A673 (cell line): Measurements from ENCODE around the gene CHEK2. TPM values are rescaled to one million over a fixed set of nuclear protein-coding genes. Genes with fewer than 3 reads are reported as not detected.
"Not testable (repeated sequence)": the region's sequence is repeated elsewhere in the genome, so short reads cannot be mapped to it uniquely, and the experiment has no call there.

Experiments
- BruUV-seq: library from RNA; stranded (reverse); fragments of 400-500 nt; replicated peaks from 2 replicates; lab custom pipeline; 2021; lab: Mats Ljungman, UMichigan
- CTCF ChIA-PET: fragments of 300-600 bp; sonication (Branson Sonifier 250); formaldehyde crosslinking; loops from one replicate; lab custom pipeline; 2022; ENCODE audit warnings: antibody characterized with exemption; lab: Charles Lee
- POLR2A ChIA-PET: fragments of 300-600 bp; sonication (Branson Sonifier 250); formaldehyde crosslinking; loops from one replicate; lab custom pipeline; 2022; ENCODE audit warnings: antibody characterized with exemption; ENCODE audit not compliant: low non-redundant PET; lab: Charles Lee
- DNase-seq: peaks from one replicate; pipeline ENCODE4 v3.0.0-alpha.2; 2015; ENCODE audit warnings: low spot score
- H3K27ac ChIP-seq: fragments of 200-600 bp; sonication (generic); 2 replicates; pipeline ENCODE4 v1.5.1; 2016; ENCODE audit warnings: mixed run types, low read depth, mild to moderate bottlenecking, mixed read lengths, antibody characterized with exemption, low read length; ENCODE audit not compliant: poor library complexity, severe bottlenecking
- H3K27me3 ChIP-seq: fragments of 200-600 bp; sonication (generic); replicated peaks from 2 replicates; pipeline ENCODE4 v1.6.1; 2017; ENCODE audit warnings: mixed run types, low read depth, mild to moderate bottlenecking, mixed read lengths, antibody characterized with exemption, low read length; ENCODE audit not compliant: insufficient read depth, poor library complexity
- H3K36me3 ChIP-seq: fragments of 200-600 bp; sonication (generic); 2 replicates; pipeline ENCODE4 v1.6.1; 2016; ENCODE audit warnings: mixed run types, mild to moderate bottlenecking, mixed read lengths, antibody characterized with exemption, low read length; ENCODE audit not compliant: insufficient read depth, poor library complexity, severe bottlenecking
- H3K4me1 ChIP-seq: fragments of 200-600 bp; sonication (generic); 2 replicates; pipeline ENCODE4 v1.6.1; 2017; ENCODE audit warnings: mixed run types, mild to moderate bottlenecking, mixed read lengths, antibody characterized with exemption, low read length; ENCODE audit not compliant: insufficient read depth, poor library complexity, severe bottlenecking
- H3K4me3 ChIP-seq: fragments of 200-600 bp; sonication (generic); 2 replicates; pipeline ENCODE4 v1.5.1; 2016; ENCODE audit warnings: low read depth, mixed run types, mild to moderate bottlenecking, mixed read lengths, low read length; ENCODE audit not compliant: poor library complexity, severe bottlenecking
- H3K9me3 ChIP-seq: fragments of 200-600 bp; sonication (generic); 2 replicates; pipeline ENCODE4 v1.6.1; 2016; ENCODE audit warnings: mixed run types, low read depth, mild to moderate bottlenecking, mixed read lengths, antibody characterized with exemption, low read length; ENCODE audit not compliant: poor library complexity, severe bottlenecking
- CTCF ChIP-seq: fragments of 300-800, 200-600 bp; sonication (generic); conservative IDR thresholded peaks from 2 replicates; pipeline ENCODE4 v1.5.1; 2017; ENCODE audit warnings: low read depth, mild to moderate bottlenecking, antibody characterized with exemption, low read length, moderate library complexity, mixed read lengths
- EZH2 ChIP-seq: fragments of 200-600 bp; sonication (generic); IDR thresholded peaks from 2 replicates; pipeline ENCODE4 v1.6.1; 2017; ENCODE audit warnings: borderline replicate concordance, low read depth, mild to moderate bottlenecking, mixed read lengths, antibody characterized with exemption, low read length; ENCODE audit not compliant: poor library complexity, severe bottlenecking
- intact Hi-C: fragments of 100-400 bp; cut with micrococcal nuclease; formaldehyde crosslinking; loops from one replicate; pipeline ENCODE4 v1.10.0; 2022; ENCODE audit not compliant: unreplicated experiment
- total RNA-seq: library from RNA; stranded (reverse); gene quantifications from 2 replicates; pipeline ENCODE4 v1.2.3, GENCODE V29; 2021

CHEK2 gene
- total RNA-seq, 1 experiment from 2014 or later: 53.7 TPM

GRCh38 chr22:28769394-28770085, 27.9 kb upstream of the CHEK2 start:
- H3K4me3 ChIP-seq: no peak overlapping the region
- intact Hi-C loops: no loop called here
- POLR2A ChIA-PET: interaction anchor here (0.6 kb wide), 1 partner anchor 17 kb away, joined by 3 read pairs; no protein-coding TSS in a partner anchor
- BruUV-seq: no TSS peak
- no peak overlapping the region for H3K27ac ChIP-seq
- no peaks in the 10 kb centered on the region for H3K4me1 ChIP-seq
- CTCF ChIA-PET: no interaction called here
- peaks cover 3% of the 10 kb centered on the region for H3K36me3 ChIP-seq
- H3K9me3 ChIP-seq: no peaks in the 10 kb centered on the region
- DNase-seq: no peak
- TF ChIP-seq CTCF (no peak), EZH2 (no peak)
- no peaks in the 10 kb centered on the region for H3K27me3 ChIP-seq

- H3K36me3 ChIP-seq: no peaks in the 10 kb centered on the region
- no peaks in the 10 kb centered on the region for H3K4me1 ChIP-seq
- DNase-seq: no peak
- intact Hi-C loops: no loop called here
- POLR2A ChIA-PET: no interaction called here
- H3K9me3 ChIP-seq: no peaks in the 10 kb centered on the region
- H3K4me3 ChIP-seq: no peak overlapping the region
- H3K27ac ChIP-seq: no peak overlapping the region
- no peaks in the 10 kb centered on the region for H3K27me3 ChIP-seq
- CTCF ChIA-PET: no interaction called here
- BruUV-seq: no TSS peak
- TF ChIP-seq EZH2: no peak
- no peak for TF ChIP-seq CTCF
Observed at GRCh38 chr22:28768701-28769393, 27.2 kb upstream of the CHEK2 start.

GRCh38 chr22:28766628-28767027, 25.0 kb upstream of the CHEK2 start:
- Histone ChIP-seq H3K4me1 (no peaks in the 10 kb centered on the region), H3K27ac (no peak overlapping the region), H3K9me3 (no peaks in the 10 kb centered on the region), H3K27me3 (no peaks in the 10 kb centered on the region), H3K36me3 (no peaks in the 10 kb centered on the region), H3K4me3 (no peak overlapping the region)
- BruUV-seq: no TSS peak
- ChIA-PET POLR2A (no interaction called here), CTCF (interaction anchor here (0.7 kb wide), 1 partner anchor 441 kb away, joined by 3 read pairs; no protein-coding TSS in a partner anchor)
- no peak for TF ChIP-seq CTCF
- no peak for TF ChIP-seq EZH2
- intact Hi-C loops: no loop called here
- no peak for DNase-seq

GRCh38 chr22:28762000-28762399, 20.4 kb upstream of the CHEK2 start:
- BruUV-seq, DNase-seq, H3K36me3 ChIP-seq, POLR2A ChIA-PET, H3K27me3 ChIP-seq, H3K27ac ChIP-seq, intact Hi-C loops, H3K4me3 ChIP-seq, H3K9me3 ChIP-seq, CTCF ChIA-PET: not testable (repeated sequence)
- peaks cover 15% of the 10 kb centered on the region for H3K4me1 ChIP-seq
